ENCODE measurements around the gene ZNF850.
"Not testable (repeated sequence)": the region's sequence is repeated elsewhere in the genome, so short reads cannot be mapped to it uniquely, and the experiment has no call there.

ZNF850 gene

DNA sequence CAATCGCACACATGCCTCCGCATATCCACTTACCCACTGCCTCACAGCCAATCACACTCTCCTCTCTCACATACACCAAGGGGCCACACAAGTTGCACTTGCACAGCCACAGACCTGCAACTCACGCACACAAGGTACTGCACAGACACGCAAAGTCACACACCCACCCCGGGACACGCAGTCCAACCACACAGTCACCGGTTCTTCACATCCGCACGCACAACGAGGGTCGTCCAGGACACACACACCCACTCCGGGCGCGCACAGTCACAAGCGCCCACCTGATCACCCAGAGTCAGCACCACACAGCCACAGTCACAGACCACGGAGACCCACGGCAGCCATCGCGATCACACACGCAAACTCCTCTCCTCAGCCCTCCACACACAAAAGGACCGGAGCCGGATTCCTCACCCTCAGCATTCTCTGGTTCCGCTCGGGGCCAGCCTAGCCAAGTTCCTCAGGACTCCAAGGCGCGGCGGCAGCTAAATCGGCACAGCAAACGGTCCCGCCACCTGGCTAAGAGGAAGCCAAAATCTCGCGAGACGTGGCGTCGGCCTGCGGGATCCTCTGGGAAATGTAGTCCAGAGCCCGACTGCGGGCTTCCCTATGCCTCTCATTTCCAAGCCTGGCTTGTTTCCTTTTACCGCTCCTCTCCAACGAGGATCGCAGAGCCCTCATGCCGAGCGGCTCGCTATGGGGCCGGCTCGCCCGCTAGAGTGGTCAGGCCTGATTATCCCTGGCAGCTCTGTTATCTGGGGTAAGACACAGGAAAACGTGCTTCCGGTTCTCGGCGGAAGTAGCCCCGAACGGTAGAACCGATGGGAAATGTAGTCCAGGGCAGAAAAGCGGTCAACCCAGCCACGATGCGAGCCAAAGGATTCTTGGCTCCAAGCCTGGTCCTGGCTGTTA is at the start of gene ZNF850:
Gene ZNF850 (minus strand): TSS at position 497 of the 912 bp plus-strand sequence. CDS start 10,201 bp downstream, outside the sequence.
- peak; percentile 86 to 90 for DNase-seq (ENCODE audit: low read depth in 2 of 2)

DNA sequence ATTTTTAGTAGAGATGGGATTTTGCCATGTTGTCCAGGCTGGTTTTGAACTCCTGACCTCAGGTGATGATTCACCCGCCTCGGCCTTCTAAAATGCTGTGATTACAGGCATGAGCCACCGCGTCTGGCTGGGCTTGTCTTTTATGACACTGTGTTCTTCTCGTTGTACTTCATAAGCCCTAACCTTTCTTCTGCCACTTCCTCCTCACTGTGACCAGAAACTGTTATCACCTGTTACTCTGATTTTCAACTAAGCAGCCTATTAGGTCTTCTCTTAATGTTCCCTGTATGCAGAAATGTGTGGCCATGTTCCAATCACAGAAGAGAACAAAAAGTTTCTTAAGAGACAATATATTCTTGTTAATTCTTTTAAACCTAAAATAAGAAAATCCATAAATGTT is 49.2 kb upstream of the ZNF850 start:
- DNase-seq (ENCODE audit: low read depth in 2 of 2) = no peak

GRCh38 chr19:36819130-36819630 is 46.6 kb upstream of the ZNF850 start:
- no peak for DNase-seq (ENCODE audit: low read depth in 2 of 2)

- DNase-seq (ENCODE audit: low read depth in 2 of 2) = no peak
Measured at GRCh38 chr19:36807029-36807428, 34.4 kb upstream of the ZNF850 start.

- DNase-seq (ENCODE audit: low read depth in 2 of 2) = no peak
Measured at GRCh38 chr19:36805364-36805763, 32.8 kb upstream of the ZNF850 start.

GRCh38 chr19:36797786-36798108 is 25.1 kb upstream of the ZNF850 start:
- no peak for DNase-seq (ENCODE audit: low read depth in 2 of 2)

GRCh38 chr19:36796714-36796992 is 24.0 kb upstream of the ZNF850 start:
- DNase-seq (ENCODE audit: low read depth in 2 of 2) = no peak

GRCh38 chr19:36791420-36792141 is 19.0 kb upstream of the ZNF850 start:
- not testable (repeated sequence) for DNase-seq (ENCODE audit: low read depth in 2 of 2)

GRCh38 chr19:36775768-36776167 is 3.2 kb upstream of the ZNF850 start:
- no peak for DNase-seq (ENCODE audit: low read depth in 2 of 2)

GRCh38 chr19:36773223-36773579 is 594 bp upstream of the ZNF850 start:
- DNase-seq (ENCODE audit: low read depth in 2 of 2) = no peak

GRCh38 chr19:36771261-36772231 is 1.1 kb downstream of the ZNF850 start:
- DNase-seq (ENCODE audit: low read depth in 2 of 2) = no peak

- no peak for DNase-seq (ENCODE audit: low read depth in 2 of 2)
Measured at GRCh38 chr19:36750066-36750691, 22.4 kb downstream of the ZNF850 start.

- DNase-seq (ENCODE audit: low read depth in 2 of 2) = not testable (repeated sequence)
Measured at GRCh38 chr19:36749613-36750012, 23.0 kb downstream of the ZNF850 start.

DNA sequence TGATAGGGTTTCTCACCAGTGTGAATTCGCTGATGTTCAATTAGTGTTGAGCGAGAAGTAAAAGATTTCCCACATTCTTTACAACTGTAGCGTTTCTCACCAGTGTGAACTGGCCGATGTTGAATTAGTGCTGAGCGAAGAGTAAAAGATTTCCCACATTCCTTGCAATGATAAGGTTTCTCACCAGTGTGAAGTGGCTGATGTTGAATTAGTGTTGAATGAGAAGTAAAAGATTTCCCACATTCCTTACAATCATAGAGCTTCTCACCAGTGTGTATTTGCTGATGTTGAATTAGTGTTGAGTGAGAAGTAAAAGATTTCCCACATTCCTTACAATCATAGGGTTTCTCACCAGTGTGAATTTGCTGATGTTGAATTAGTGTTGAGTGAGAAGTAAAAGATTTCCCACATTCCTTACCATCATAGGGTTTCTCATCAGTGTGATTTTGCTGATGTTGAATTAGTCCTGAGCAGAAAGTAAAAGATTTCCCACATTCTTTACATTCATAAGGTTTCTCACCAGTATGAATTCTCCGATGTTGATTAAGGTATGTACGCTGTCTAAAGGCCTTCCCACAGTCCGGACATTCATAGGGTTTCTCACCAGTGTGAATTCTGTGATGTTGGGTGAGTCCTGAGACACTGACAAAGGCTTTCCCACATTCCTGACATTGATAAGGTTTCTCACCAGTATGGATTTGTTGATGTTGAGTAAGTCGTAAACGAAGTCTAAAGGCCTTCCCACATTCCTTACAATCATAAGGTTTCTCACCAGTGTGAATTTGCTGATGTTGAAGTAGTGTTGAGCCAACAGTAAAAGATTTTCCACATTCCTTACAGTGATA is 24.0 kb downstream of the ZNF850 start:
- no peak for DNase-seq (ENCODE audit: low read depth in 2 of 2)

GRCh38 chr19:36747750-36748149 is 24.9 kb downstream of the ZNF850 start:
- no peak for DNase-seq (ENCODE audit: low read depth in 2 of 2)

DNA sequence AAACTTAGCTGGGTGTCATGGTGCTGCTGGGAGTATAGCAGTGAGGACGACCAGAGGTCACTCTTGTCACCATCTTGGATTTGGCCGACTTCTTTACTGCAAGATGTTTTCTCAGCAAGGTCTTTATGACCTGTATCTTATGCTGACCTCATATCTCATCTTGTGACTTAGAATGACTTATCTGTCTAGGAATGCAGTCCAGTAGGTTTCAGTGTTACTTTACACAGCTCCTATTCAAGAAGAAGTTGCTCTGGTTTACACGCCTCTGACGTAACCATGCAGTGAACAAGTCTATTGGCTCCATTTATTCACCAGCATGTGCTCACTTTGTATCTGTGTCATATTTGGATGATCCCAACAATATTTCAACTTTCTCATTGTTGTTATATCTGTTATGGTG is 26.7 kb downstream of the ZNF850 start:
- no peak for DNase-seq (ENCODE audit: low read depth in 2 of 2)

DNA sequence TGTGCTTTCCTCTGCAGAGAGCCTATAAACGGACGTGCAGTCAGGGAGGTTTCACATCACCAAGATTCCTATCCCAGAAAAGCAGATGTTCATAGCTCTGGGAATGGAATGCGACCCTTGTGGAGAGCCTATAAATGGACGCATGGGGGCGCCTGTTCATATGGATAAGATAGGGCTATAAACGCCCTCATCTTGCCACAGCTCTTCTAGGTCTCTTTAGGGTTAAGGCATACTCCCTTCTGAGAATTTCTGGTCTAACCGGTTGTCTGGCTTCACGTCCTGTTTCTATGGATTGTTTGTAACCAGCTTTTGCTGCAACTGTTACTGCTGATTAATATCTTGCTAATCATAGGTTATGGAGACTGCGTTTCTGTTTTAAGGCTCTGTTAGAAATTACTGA is 36.4 kb downstream of the ZNF850 start:
- DNase-seq (ENCODE audit: low read depth in 2 of 2) = not testable (repeated sequence)

GRCh38 chr19:36719687-36720556 is 52.7 kb downstream of the ZNF850 start:
- DNase-seq (ENCODE audit: low read depth in 2 of 2) = no peak

DNA sequence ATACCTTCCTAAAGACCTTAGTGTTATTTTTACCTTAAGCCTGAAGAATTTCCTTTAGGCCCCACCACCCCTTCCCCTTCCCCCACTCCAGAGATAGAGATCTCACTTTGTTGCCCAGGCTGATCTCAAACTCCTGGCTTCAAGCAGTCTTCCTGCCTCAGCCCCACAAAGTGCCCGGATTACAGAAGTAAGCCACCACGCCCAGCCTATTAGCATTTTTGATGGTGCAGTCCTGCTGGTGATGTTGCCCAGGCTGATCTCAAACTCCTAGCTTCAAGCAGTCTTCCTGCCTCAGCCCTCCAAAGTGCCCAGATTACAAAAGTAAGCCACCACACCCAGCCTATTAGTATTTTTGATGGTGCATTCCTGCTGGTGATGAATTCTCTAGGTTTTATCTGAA is 63.2 kb downstream of the ZNF850 start:
- DNase-seq (ENCODE audit: low read depth in 2 of 2) = no peak

- no peak for DNase-seq (ENCODE audit: low read depth in 2 of 2)
Measured at GRCh38 chr19:36707134-36707533, 65.5 kb downstream of the ZNF850 start.
